Panc1 (cell line): ENCODE data around the gene WDR83. TPM values are rescaled to one million over a fixed set of nuclear protein-coding genes. Genes with fewer than 3 reads are reported as not detected.
"Not testable (repeated sequence)": the region's sequence is repeated elsewhere in the genome, so short reads cannot be mapped to it uniquely, and the experiment has no call there.

ENCODE experiments used
- ATAC-seq: fragments of 200-7000 bp; cut with Tn5 transposase; 2 replicates; pipeline ENCODE4 v1.9.1; 2020; ENCODE audit warnings: mild to moderate bottlenecking, moderate library complexity
- Bru-seq: library from RNA; stranded (reverse); fragments of 400-500 nt; gene quantifications from one replicate; lab custom pipeline; 2021; lab: Mats Ljungman, UMichigan
- BruChase-seq, 2 experiments: library from RNA; stranded (reverse); fragments of 400-500 nt; gene quantifications; one replicate each; lab custom pipeline; 2021; lab: Mats Ljungman, UMichigan
- BruUV-seq: library from RNA; stranded (reverse); fragments of 400-500 nt; replicated peaks from 2 replicates; lab custom pipeline; 2021; lab: Mats Ljungman, UMichigan
- CTCF ChIA-PET: fragments of 300-600 bp; sonication (Branson Sonifier 250); formaldehyde crosslinking; loops from one replicate; lab custom pipeline; 2022; ENCODE audit warnings: antibody characterized with exemption; lab: Charles Lee
- POLR2A ChIA-PET: fragments of 300-600 bp; sonication (Branson Sonifier 250); formaldehyde crosslinking; loops from one replicate; lab custom pipeline; 2022; ENCODE audit warnings: antibody characterized with exemption; lab: Charles Lee
- DNase-seq: peaks from one replicate; pipeline ENCODE4 v3.0.0-alpha.2; 2010; ENCODE audit warnings: low read depth, low spot score
- H3K27ac ChIP-seq: 2 replicates; pipeline ENCODE4 v1.5.1; 2011; ENCODE audit warnings: mild to moderate bottlenecking, low read length, inconsistent platforms
- H3K27me3 ChIP-seq: fragments of 200-500 bp; sonication (Bioruptor generic); 2 replicates; pipeline ENCODE4 v1.6.0; 2014; ENCODE audit warnings: low read length, inconsistent platforms; ENCODE audit not compliant: control insufficient read depth, insufficient read depth
- H3K36me3 ChIP-seq: fragments of 200-500 bp; sonication (Bioruptor generic); 2 replicates; pipeline ENCODE4 v1.5.1; 2014; ENCODE audit warnings: inconsistent platforms, mild to moderate bottlenecking, low read length, moderate library complexity; ENCODE audit not compliant: control insufficient read depth, insufficient read depth
- H3K4me1 ChIP-seq: 2 replicates; pipeline ENCODE4 v1.5.1; 2011; ENCODE audit warnings: inconsistent platforms, mild to moderate bottlenecking, low read length, moderate library complexity; ENCODE audit not compliant: control insufficient read depth, insufficient read depth
- H3K4me3 ChIP-seq, 2 experiments: 2 replicates each; pipeline ENCODE4 v1.5.1; 2011 to 2012; ENCODE audit warnings: low read depth in 2 of 2, low read length in 2 of 2, mild to moderate bottlenecking in 2 of 2, inconsistent platforms in 1 of 2, moderate library complexity in 1 of 2
- H3K9me3 ChIP-seq: fragments of 200-500 bp; sonication (Bioruptor generic); 2 replicates; pipeline ENCODE4 v1.5.1; 2014; ENCODE audit warnings: low read depth, mild to moderate bottlenecking, inconsistent platforms, low read length, moderate library complexity; ENCODE audit not compliant: control insufficient read depth, insufficient read depth
- POLR2AphosphoS5 ChIP-seq: IDR thresholded peaks from 2 replicates; pipeline ENCODE4 v1.6.1; 2012; ENCODE audit warnings: mild to moderate bottlenecking, low read depth, low read length, moderate library complexity
- SIN3A ChIP-seq: IDR thresholded peaks from 2 replicates; pipeline ENCODE4 v1.6.1; 2012; ENCODE audit warnings: low read depth, mild to moderate bottlenecking, low read length, moderate library complexity, borderline replicate concordance; ENCODE audit not compliant: insufficient read depth
- TCF7L2 ChIP-seq: IDR thresholded peaks from 2 replicates; pipeline ENCODE4 v1.6.1; 2011; ENCODE audit warnings: mild to moderate bottlenecking, low read depth, low read length, inconsistent platforms
- in situ Hi-C: cut with HindIII; loops from 2 replicates; pipeline ENCODE4 v1.10.0; 2016; ENCODE audit warnings: low sequenced_read_pairs, low pct_unique_long_range_greater_than_20kb
- intact Hi-C: fragments of 100-400 bp; cut with micrococcal nuclease; formaldehyde crosslinking; loops from one replicate; pipeline ENCODE4 v1.10.0; 2022; ENCODE audit not compliant: unreplicated experiment
- long read RNA-seq: library from polyadenylated mRNA; unstranded; transcript quantifications from one replicate; pipeline ENCODE4 v2.0.0, GENCODE V29; 2021; ENCODE audit not compliant: unreplicated experiment
- polyA plus RNA-seq: library from polyadenylated mRNA; unstranded; fragments of >200 nt; gene quantifications from one replicate; pipeline ENCODE4 v1.2.1, GENCODE V29; 2012; ENCODE audit warnings: missing spikeins; ENCODE audit not compliant: insufficient read length
- total RNA-seq: library from RNA; stranded (reverse); gene quantifications from one replicate; pipeline ENCODE4 v1.2.1, GENCODE V29; 2021; ENCODE audit not compliant: unreplicated experiment
- TF ChIP-seq, protein P1 (sequence below): fragments of 450-650 bp; IDR thresholded peaks from 2 replicates; pipeline ENCODE4 v1.5.1; 2017; ENCODE audit warnings: mild to moderate bottlenecking
- TF ChIP-seq, protein P2 (sequence below), 2 experiments: IDR thresholded peaks; 2 replicates each; pipeline ENCODE4 v1.6.1; 2011 to 2012; ENCODE audit warnings: low read depth in 2 of 2, control low read depth in 1 of 2, low read length in 1 of 2, mild to moderate bottlenecking in 1 of 2, moderate library complexity in 1 of 2; ENCODE audit not compliant: insufficient read depth in 1 of 2

The WDR83 gene
- total RNA-seq (10.8 TPM), Bru-seq, nascent RNA (percentile 46 among the genes with signal in this experiment), BruChase-seq, experiment 1, labeled RNA remaining after a 2-hour chase (percentile 46 among the genes with signal in this experiment), BruChase-seq, experiment 2, labeled RNA remaining after a 6-hour chase (percentile 53 among the genes with signal in this experiment)
- polyA plus RNA-seq, result 28.4 TPM
- long read RNA-seq, partial matches to known transcripts, result 3 of 15 reads
- long read RNA-seq, other reads (novel, unspliced or antisense), result 9 of 15 reads

GRCh38 chr19:12666265-12667048 is at the start of gene WDR83, which contains the start of gene MAN2B1:
TSS of gene WDR83 (plus strand) at chr19:12666807. CDS start at chr19:12669791, 2,984 bp downstream.
TSS of gene MAN2B1 (minus strand) at chr19:12666742. CDS start at chr19:12666701, 41 bp downstream.
- H3K4me1 ChIP-seq, result peaks cover 3% of the 10 kb centered on the region
- no TSS peak for BruUV-seq
- TF ChIP-seq, protein P1, sequence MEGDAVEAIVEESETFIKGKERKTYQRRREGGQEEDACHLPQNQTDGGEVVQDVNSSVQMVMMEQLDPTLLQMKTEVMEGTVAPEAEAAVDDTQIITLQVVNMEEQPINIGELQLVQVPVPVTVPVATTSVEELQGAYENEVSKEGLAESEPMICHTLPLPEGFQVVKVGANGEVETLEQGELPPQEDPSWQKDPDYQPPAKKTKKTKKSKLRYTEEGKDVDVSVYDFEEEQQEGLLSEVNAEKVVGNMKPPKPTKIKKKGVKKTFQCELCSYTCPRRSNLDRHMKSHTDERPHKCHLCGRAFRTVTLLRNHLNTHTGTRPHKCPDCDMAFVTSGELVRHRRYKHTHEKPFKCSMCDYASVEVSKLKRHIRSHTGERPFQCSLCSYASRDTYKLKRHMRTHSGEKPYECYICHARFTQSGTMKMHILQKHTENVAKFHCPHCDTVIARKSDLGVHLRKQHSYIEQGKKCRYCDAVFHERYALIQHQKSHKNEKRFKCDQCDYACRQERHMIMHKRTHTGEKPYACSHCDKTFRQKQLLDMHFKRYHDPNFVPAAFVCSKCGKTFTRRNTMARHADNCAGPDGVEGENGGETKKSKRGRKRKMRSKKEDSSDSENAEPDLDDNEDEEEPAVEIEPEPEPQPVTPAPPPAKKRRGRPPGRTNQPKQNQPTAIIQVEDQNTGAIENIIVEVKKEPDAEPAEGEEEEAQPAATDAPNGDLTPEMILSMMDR, result no peak
- 0 out of 2 replicates have a peak, but pooled peaks have one; percentile 55 for TF ChIP-seq SIN3A
- ATAC-seq, result peak; percentile 87
- in situ Hi-C loops (no loop called here), intact Hi-C loops (no loop called here)
- H3K9me3 ChIP-seq, result no peaks in the 10 kb centered on the region
- peak within 1 kb of the TSS; percentile 82 to 84 for H3K4me3 ChIP-seq
- no peaks in the 10 kb centered on the region for H3K27me3 ChIP-seq
- peak within 1 kb of the TSS; percentile 79 for H3K27ac ChIP-seq
- DNase-seq, result no peak
- H3K36me3 ChIP-seq, result peaks cover 3% of the 10 kb centered on the region; the same call in 1 of the 2 replicates
- POLR2A ChIA-PET, result no interaction called here
- CTCF ChIA-PET, result no interaction called here

GRCh38 chr19:12617646-12618045 is 49.0 kb upstream of the WDR83 start:
- ChIA-PET POLR2A (no interaction called here), CTCF (no interaction called here)
- H3K36me3 ChIP-seq, result no peaks in the 10 kb centered on the region
- in situ Hi-C loops (no loop called here), intact Hi-C loops (no loop called here)
- BruUV-seq, result no TSS peak
- peaks cover 4% of the 10 kb centered on the region; the same call in 1 of the 2 replicates for H3K9me3 ChIP-seq
- H3K4me1 ChIP-seq, result no peaks in the 10 kb centered on the region
- no peak for ATAC-seq
- no peak overlapping the region for H3K4me3 ChIP-seq
- no peak overlapping the region for H3K27ac ChIP-seq
- H3K27me3 ChIP-seq, result no peaks in the 10 kb centered on the region
- TF ChIP-seq SIN3A (no peak), TCF7L2 (no peak), POLR2AphosphoS5 (no peak)
- TF ChIP-seq, protein P1, result no peak
- TF ChIP-seq, protein P2, sequence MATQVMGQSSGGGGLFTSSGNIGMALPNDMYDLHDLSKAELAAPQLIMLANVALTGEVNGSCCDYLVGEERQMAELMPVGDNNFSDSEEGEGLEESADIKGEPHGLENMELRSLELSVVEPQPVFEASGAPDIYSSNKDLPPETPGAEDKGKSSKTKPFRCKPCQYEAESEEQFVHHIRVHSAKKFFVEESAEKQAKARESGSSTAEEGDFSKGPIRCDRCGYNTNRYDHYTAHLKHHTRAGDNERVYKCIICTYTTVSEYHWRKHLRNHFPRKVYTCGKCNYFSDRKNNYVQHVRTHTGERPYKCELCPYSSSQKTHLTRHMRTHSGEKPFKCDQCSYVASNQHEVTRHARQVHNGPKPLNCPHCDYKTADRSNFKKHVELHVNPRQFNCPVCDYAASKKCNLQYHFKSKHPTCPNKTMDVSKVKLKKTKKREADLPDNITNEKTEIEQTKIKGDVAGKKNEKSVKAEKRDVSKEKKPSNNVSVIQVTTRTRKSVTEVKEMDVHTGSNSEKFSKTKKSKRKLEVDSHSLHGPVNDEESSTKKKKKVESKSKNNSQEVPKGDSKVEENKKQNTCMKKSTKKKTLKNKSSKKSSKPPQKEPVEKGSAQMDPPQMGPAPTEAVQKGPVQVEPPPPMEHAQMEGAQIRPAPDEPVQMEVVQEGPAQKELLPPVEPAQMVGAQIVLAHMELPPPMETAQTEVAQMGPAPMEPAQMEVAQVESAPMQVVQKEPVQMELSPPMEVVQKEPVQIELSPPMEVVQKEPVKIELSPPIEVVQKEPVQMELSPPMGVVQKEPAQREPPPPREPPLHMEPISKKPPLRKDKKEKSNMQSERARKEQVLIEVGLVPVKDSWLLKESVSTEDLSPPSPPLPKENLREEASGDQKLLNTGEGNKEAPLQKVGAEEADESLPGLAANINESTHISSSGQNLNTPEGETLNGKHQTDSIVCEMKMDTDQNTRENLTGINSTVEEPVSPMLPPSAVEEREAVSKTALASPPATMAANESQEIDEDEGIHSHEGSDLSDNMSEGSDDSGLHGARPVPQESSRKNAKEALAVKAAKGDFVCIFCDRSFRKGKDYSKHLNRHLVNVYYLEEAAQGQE (IDR thresholded peaks at IDR 0.05; ENCODE audit: insufficient read depth in 1 of 2, low read depth in 2 of 2, low read length in 1 of 2), result no peak
- no peak for DNase-seq

GRCh38 chr19:12621253-12622024 is 45.2 kb upstream of the WDR83 start:
- DNase-seq, H3K36me3 ChIP-seq, H3K4me1 ChIP-seq, in situ Hi-C loops, POLR2A ChIA-PET, CTCF ChIA-PET, H3K9me3 ChIP-seq, H3K27me3 ChIP-seq, ATAC-seq, BruUV-seq, H3K27ac ChIP-seq, H3K4me3 ChIP-seq, intact Hi-C loops: not testable (repeated sequence)
